ENCODE data around the gene AMY2A. TPM values are rescaled to one million over a fixed set of nuclear protein-coding genes. Genes with fewer than 3 reads are reported as not detected.
"Not testable (repeated sequence)": the region's sequence is repeated elsewhere in the genome, so short reads cannot be mapped to it uniquely, and the experiment has no call there.

Gene AMY2A
- total and polyA plus RNA-seq, 2 donors (not counting 3 experiments of a cell fraction or from before 2014, with no cell fraction given) = not detected

DNA sequence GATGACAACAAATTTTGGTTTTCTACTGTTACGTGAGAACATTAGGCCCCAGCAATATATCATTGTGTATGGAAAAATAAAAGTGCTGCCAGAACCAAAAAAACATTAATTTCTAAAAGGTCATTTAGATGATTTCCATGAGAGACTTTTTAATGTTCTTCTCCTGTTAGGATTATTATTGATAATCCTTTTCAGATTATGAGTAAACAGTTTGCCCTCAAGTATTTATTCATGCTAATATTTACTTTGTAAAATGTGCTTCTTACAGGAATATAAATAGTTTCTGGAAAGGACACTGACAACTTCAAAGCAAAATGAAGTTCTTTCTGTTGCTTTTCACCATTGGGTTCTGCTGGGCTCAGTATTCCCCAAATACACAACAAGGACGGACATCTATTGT, 45.9 kb upstream of the AMY2A start, which contains the start of gene AMY2B:
Gene AMY2B, plus strand, starts transcription at position 301 of the 400 bp plus-strand sequence. Its CDS starts 14 bp downstream, at position 315.
- CTCF ChIA-PET; H3K79me2 ChIP-seq (ENCODE audit: control insufficient read depth, insufficient read depth, low read length); H3K4me1 ChIP-seq (ENCODE audit: control insufficient read depth, extremely low read depth, insufficient read depth, low read length); H3K4me3 ChIP-seq (replicated peaks in 1 of 3; ENCODE audit: insufficient read depth in 1 of 3, low read depth in 1 of 3, low read length in 3 of 3); H4K20me1 ChIP-seq (replicated peaks; ENCODE audit: control insufficient read depth, extremely low read depth, insufficient read depth, low read length); H3K27ac ChIP-seq (ENCODE audit: insufficient read depth, low read depth, low read length); H3K27me3 ChIP-seq (ENCODE audit: control insufficient read depth in 2 of 2, insufficient read depth in 2 of 2, low read length in 2 of 2); H3K36me3 ChIP-seq (ENCODE audit: control insufficient read depth in 2 of 2, extremely low read depth in 1 of 2, insufficient read depth in 2 of 2, low read length in 2 of 2); H2AFZ ChIP-seq (ENCODE audit: low read depth, low read length); FAIRE-seq; intact Hi-C loops (cut with micrococcal nuclease); DNase-seq (ENCODE audit: low read depth, low spot score); POLR2A ChIA-PET; BruUV-seq (replicated peaks); H3K9ac ChIP-seq (replicated peaks; ENCODE audit: extremely low read depth, insufficient read depth, low read length); H3K9me1 ChIP-seq (replicated peaks; ENCODE audit: control insufficient read depth, extremely low read depth, insufficient read depth, low read length); H3K4me2 ChIP-seq (ENCODE audit: insufficient read depth, low read length); H3K9me3 ChIP-seq (replicated peaks; ENCODE audit: control insufficient read depth, insufficient read depth, low read length); dilution Hi-C loops (cut with MboI; ENCODE audit: extremely low pct_ligation_motif_present, low sequenced_read_pairs): not testable (repeated sequence)

DNA sequence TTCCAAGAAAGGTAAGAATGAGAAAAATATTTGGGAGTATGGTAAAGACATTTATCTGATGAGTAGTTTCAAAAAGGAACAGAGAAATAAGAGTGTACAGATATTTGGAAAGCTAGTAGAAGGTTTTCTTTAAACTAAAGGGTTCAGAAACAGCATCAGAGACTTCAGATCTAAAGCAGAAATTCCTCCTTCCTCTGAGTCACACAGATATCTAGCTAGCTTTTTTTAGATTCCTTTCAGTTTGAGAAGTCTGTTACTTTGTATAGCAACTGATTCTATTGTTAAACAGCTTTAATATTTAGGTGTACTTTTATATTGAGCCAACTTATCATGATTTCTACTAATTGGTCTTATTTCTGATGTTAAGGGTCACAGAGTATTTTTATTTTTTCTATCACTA, 41.2 kb upstream of the AMY2A start:
- no peaks in the 10 kb centered on the region for H3K4me1 ChIP-seq (ENCODE audit: control insufficient read depth, extremely low read depth, insufficient read depth, low read length)
- no peaks in the 10 kb centered on the region for H3K9me3 ChIP-seq (replicated peaks; ENCODE audit: control insufficient read depth, insufficient read depth, low read length)
- BruUV-seq (replicated peaks) = no TSS peak
- no peak overlapping the region for H2AFZ ChIP-seq (ENCODE audit: low read depth, low read length)
- H3K4me3 ChIP-seq (replicated peaks in 1 of 3; ENCODE audit: insufficient read depth in 1 of 3, low read depth in 1 of 3, low read length in 3 of 3) = no peak overlapping the region
- H3K9me1 ChIP-seq (replicated peaks; ENCODE audit: control insufficient read depth, extremely low read depth, insufficient read depth, low read length) = no peaks in the 10 kb centered on the region
- no peaks in the 10 kb centered on the region for H3K36me3 ChIP-seq (ENCODE audit: control insufficient read depth in 2 of 2, extremely low read depth in 1 of 2, insufficient read depth in 2 of 2, low read length in 2 of 2)
- no peak overlapping the region for H3K4me2 ChIP-seq (ENCODE audit: insufficient read depth, low read length)
- no peaks in the 10 kb centered on the region for H3K27me3 ChIP-seq (ENCODE audit: control insufficient read depth in 2 of 2, insufficient read depth in 2 of 2, low read length in 2 of 2)
- POLR2A ChIA-PET = no interaction called here
- dilution Hi-C loops (cut with MboI; ENCODE audit: extremely low pct_ligation_motif_present, low sequenced_read_pairs) = no loop called here
- DNase-seq (ENCODE audit: low read depth, low spot score) = no peak
- no peaks in the 10 kb centered on the region for H4K20me1 ChIP-seq (replicated peaks; ENCODE audit: control insufficient read depth, extremely low read depth, insufficient read depth, low read length)
- no peak for FAIRE-seq
- no peak overlapping the region for H3K27ac ChIP-seq (ENCODE audit: insufficient read depth, low read depth, low read length)
- no peaks in the 10 kb centered on the region for H3K79me2 ChIP-seq (ENCODE audit: control insufficient read depth, insufficient read depth, low read length)
- TF ChIP-seq FOS (IDR thresholded peaks at IDR 0.05; ENCODE audit: borderline replicate concordance, insufficient read depth, low read length) = no peak
- no peak for TF ChIP-seq GATA2 (IDR thresholded peaks at IDR 0.05; ENCODE audit: insufficient read depth, insufficient read length, low read depth, low read length)
- TF ChIP-seq, protein P1, sequence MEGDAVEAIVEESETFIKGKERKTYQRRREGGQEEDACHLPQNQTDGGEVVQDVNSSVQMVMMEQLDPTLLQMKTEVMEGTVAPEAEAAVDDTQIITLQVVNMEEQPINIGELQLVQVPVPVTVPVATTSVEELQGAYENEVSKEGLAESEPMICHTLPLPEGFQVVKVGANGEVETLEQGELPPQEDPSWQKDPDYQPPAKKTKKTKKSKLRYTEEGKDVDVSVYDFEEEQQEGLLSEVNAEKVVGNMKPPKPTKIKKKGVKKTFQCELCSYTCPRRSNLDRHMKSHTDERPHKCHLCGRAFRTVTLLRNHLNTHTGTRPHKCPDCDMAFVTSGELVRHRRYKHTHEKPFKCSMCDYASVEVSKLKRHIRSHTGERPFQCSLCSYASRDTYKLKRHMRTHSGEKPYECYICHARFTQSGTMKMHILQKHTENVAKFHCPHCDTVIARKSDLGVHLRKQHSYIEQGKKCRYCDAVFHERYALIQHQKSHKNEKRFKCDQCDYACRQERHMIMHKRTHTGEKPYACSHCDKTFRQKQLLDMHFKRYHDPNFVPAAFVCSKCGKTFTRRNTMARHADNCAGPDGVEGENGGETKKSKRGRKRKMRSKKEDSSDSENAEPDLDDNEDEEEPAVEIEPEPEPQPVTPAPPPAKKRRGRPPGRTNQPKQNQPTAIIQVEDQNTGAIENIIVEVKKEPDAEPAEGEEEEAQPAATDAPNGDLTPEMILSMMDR (IDR thresholded peaks at IDR 0.05; ENCODE audit: extremely low read depth in 1 of 2, insufficient read depth in 1 of 2, low read depth in 1 of 2, low read length in 2 of 2) = no peak
- TF ChIP-seq POLR2A (IDR thresholded peaks at IDR 0.05; ENCODE audit: low read depth, low read length) = no peak
- TF ChIP-seq, protein P2, sequence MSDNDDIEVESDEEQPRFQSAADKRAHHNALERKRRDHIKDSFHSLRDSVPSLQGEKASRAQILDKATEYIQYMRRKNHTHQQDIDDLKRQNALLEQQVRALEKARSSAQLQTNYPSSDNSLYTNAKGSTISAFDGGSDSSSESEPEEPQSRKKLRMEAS (IDR thresholded peaks at IDR 0.05; ENCODE audit: insufficient read depth, insufficient read length) = no peak
- no peak for TF ChIP-seq JUN (IDR thresholded peaks at IDR 0.05; ENCODE audit: borderline replicate concordance, insufficient read depth, insufficient read length, low read depth)
- no peak for TF ChIP-seq POLR2AphosphoS5 (IDR thresholded peaks at IDR 0.05; ENCODE audit: insufficient read depth, low read depth, low read length)
- TF ChIP-seq EZH2 (IDR thresholded peaks at IDR 0.05; ENCODE audit: borderline replicate concordance, low read depth, low read length, severe bottlenecking) = no peak
- TF ChIP-seq MYC (IDR thresholded peaks at IDR 0.05; ENCODE audit: low read depth, low read length) = no peak
- intact Hi-C loops (cut with micrococcal nuclease) = no loop called here
- H3K9ac ChIP-seq (replicated peaks; ENCODE audit: extremely low read depth, insufficient read depth, low read length) = no peak overlapping the region
- CTCF ChIA-PET = no interaction called here

DNA sequence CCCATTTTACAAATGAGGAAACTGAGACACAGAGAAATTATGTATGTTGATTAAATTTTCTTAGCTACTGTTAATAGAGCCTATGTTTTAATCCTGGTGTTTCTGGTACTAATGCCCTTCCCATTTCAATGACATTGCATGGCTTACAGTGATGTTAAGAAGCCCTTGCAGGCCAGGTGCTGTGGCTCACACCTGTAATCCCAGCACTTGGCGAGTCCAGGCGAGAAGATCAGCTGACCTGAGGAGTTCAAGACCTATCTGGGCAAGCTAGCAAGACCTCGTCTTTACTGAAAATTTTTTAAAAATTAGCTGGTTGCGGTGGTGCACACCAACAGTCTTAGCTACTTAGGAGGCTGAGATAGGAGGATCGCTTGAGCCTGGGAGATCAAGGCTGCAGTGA, 40.4 kb upstream of the AMY2A start:
- H3K4me2 ChIP-seq (ENCODE audit: insufficient read depth, low read length); intact Hi-C loops (cut with micrococcal nuclease); H3K4me3 ChIP-seq (replicated peaks in 1 of 3; ENCODE audit: insufficient read depth in 1 of 3, low read depth in 1 of 3, low read length in 3 of 3); H3K36me3 ChIP-seq (ENCODE audit: control insufficient read depth in 2 of 2, extremely low read depth in 1 of 2, insufficient read depth in 2 of 2, low read length in 2 of 2); H3K27me3 ChIP-seq (ENCODE audit: control insufficient read depth in 2 of 2, insufficient read depth in 2 of 2, low read length in 2 of 2); dilution Hi-C loops (cut with MboI; ENCODE audit: extremely low pct_ligation_motif_present, low sequenced_read_pairs); CTCF ChIA-PET; H3K79me2 ChIP-seq (ENCODE audit: control insufficient read depth, insufficient read depth, low read length); H3K9me1 ChIP-seq (replicated peaks; ENCODE audit: control insufficient read depth, extremely low read depth, insufficient read depth, low read length); BruUV-seq (replicated peaks); H3K4me1 ChIP-seq (ENCODE audit: control insufficient read depth, extremely low read depth, insufficient read depth, low read length); H3K27ac ChIP-seq (ENCODE audit: insufficient read depth, low read depth, low read length); POLR2A ChIA-PET; H2AFZ ChIP-seq (ENCODE audit: low read depth, low read length); H3K9me3 ChIP-seq (replicated peaks; ENCODE audit: control insufficient read depth, insufficient read depth, low read length); FAIRE-seq; DNase-seq (ENCODE audit: low read depth, low spot score); H3K9ac ChIP-seq (replicated peaks; ENCODE audit: extremely low read depth, insufficient read depth, low read length); H4K20me1 ChIP-seq (replicated peaks; ENCODE audit: control insufficient read depth, extremely low read depth, insufficient read depth, low read length): not testable (repeated sequence)

Data from endothelial cell of umbilical vein (primary cell).